Activated naive CD4-positive, alpha-beta T cell treated with anti-CD3 and anti-CD28 coated beads, Interleukin-2, amount 50 U/mL, for 24 hours (primary cell): ENCODE measurements around the gene STXBP6.

Source experiments
- H3K27ac Mint-ChIP-seq: one replicate; pipeline ENCODE4 v1.8.0; 2021; ENCODE audit warnings: mild to moderate bottlenecking, mixed read lengths
- H3K27me3 Mint-ChIP-seq: one replicate; pipeline ENCODE4 v1.8.0; 2021; ENCODE audit warnings: mixed read lengths
- H3K36me3 Mint-ChIP-seq: one replicate; pipeline ENCODE4 v1.8.0; 2021; ENCODE audit warnings: mixed read lengths
- H3K4me1 Mint-ChIP-seq: one replicate; pipeline ENCODE4 v1.8.0; 2021; ENCODE audit warnings: mixed read lengths
- H3K4me3 Mint-ChIP-seq: one replicate; pipeline ENCODE4 v1.8.0; 2021; ENCODE audit warnings: mild to moderate bottlenecking, mixed read lengths
- H3K9me3 Mint-ChIP-seq: one replicate; pipeline ENCODE4 v1.8.0; 2021; ENCODE audit warnings: mixed read lengths

The STXBP6 gene

DNA sequence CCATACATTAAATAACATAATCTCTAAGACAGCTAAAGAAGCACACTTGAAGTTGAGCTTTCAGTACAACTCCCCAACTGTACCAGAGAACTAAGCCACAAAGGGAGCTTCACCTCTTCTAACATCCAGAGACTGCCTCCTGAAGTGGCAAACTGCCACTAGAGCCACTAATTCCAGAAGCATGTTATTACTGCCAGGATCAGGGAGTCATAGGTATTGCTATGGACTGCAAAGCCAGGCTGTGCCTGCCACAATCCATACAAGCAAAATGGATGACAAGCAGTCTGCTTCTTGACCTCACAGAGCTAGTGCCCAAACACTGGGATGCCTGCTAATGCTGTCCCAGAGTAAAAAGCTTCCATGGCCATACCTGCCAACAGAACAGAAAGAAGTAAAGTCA, 160.1 kb downstream of the STXBP6 start:
- Mint-ChIP-seq H3K36me3 (no peaks in the 10 kb centered on the region), H3K27ac (no peak overlapping the region), H3K9me3 (no peaks in the 10 kb centered on the region), H3K4me1 (no peaks in the 10 kb centered on the region), H3K27me3 (peaks cover 13% of the 10 kb centered on the region), H3K4me3 (no peak overlapping the region)

- no peak overlapping the region for H3K27ac Mint-ChIP-seq
- H3K4me3 Mint-ChIP-seq, result no peak overlapping the region
- H3K9me3 Mint-ChIP-seq, result no peaks in the 10 kb centered on the region
- H3K4me1 Mint-ChIP-seq, result no peaks in the 10 kb centered on the region
- no peaks in the 10 kb centered on the region for H3K36me3 Mint-ChIP-seq
- peaks cover 12% of the 10 kb centered on the region for H3K27me3 Mint-ChIP-seq
Observed at GRCh38 chr14:24888532-24888931, 161.4 kb downstream of the STXBP6 start.

GRCh38 chr14:24887623-24888304, 162.2 kb downstream of the STXBP6 start:
- Mint-ChIP-seq H3K9me3 (no peaks in the 10 kb centered on the region), H3K27ac (peak overlapping the region; percentile 20), H3K4me1 (no peaks in the 10 kb centered on the region), H3K36me3 (no peaks in the 10 kb centered on the region), H3K27me3 (peaks cover 12% of the 10 kb centered on the region), H3K4me3 (no peak overlapping the region)

- no peaks in the 10 kb centered on the region for H3K36me3 Mint-ChIP-seq
- peaks cover 19% of the 10 kb centered on the region for H3K27me3 Mint-ChIP-seq
- H3K4me1 Mint-ChIP-seq, result no peaks in the 10 kb centered on the region
- H3K9me3 Mint-ChIP-seq, result no peaks in the 10 kb centered on the region
- no peak overlapping the region for H3K4me3 Mint-ChIP-seq
- no peak overlapping the region for H3K27ac Mint-ChIP-seq
Observed at GRCh38 chr14:24885410-24885913, 164.5 kb downstream of the STXBP6 start.

GRCh38 chr14:24883576-24883975, 166.4 kb downstream of the STXBP6 start:
- Mint-ChIP-seq H3K27me3 (peaks cover 21% of the 10 kb centered on the region), H3K9me3 (no peaks in the 10 kb centered on the region), H3K36me3 (no peaks in the 10 kb centered on the region), H3K4me3 (no peak overlapping the region), H3K4me1 (no peaks in the 10 kb centered on the region), H3K27ac (no peak overlapping the region)

DNA sequence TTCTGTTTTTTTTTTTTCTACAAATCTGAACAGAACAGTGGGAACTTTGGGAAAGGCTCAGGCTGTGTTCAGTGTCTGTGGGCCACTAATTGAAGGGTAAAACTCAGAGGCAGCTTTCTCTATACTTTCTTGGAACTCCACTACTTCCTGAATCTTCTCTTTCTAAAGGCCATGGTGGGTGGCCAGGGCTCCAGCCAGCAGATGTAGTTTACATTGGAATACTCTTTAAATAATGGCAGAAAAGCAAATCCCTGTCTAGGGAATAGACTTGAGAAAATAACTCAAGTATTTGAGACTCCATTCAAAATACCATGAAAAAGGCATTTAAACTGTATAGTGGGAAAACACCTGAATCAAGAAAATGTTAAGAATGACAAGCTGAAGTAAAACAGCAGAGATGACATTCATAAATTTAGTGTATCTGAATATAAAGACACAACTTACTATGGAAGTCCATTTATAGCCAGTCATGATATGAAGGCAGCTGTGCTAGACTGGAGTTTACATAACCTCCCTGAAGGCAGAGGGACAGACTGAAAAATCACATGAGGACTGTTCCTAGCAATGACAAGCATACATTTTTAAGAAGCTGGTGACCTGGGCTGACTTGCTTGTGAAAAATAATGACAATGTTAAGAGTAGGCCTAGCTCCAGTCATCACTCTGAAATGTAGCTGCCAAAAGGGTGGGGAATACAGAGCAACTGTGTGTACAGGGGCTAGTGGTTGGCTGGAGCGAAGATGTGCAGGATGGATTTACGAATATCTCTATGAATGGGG, 168.6 kb downstream of the STXBP6 start:
- Mint-ChIP-seq H3K4me3 (no peak overlapping the region), H3K9me3 (no peaks in the 10 kb centered on the region), H3K27ac (no peak overlapping the region), H3K4me1 (no peaks in the 10 kb centered on the region), H3K36me3 (no peaks in the 10 kb centered on the region), H3K27me3 (peaks cover 12% of the 10 kb centered on the region)

DNA sequence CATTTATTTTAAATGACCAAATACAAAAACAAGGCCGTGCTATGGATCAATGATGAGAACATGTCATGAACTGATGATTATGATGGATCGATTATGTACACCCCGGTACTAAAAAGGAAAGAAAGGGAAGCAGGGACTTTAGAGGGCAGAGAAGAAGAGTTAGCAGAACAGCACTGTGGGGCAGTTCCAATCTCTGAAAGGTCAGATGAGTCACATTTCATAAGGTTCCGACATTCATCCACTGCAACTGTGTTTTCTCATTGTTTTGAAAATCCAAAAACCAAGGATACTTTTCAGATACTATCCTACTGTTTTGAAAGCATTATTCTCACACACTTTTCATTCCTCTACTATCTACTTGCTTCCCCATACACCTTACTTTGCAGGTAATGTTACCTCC, 169.3 kb downstream of the STXBP6 start:
- Mint-ChIP-seq H3K4me1 (no peaks in the 10 kb centered on the region), H3K27me3 (peaks cover 12% of the 10 kb centered on the region), H3K27ac (no peak overlapping the region), H3K4me3 (no peak overlapping the region), H3K36me3 (no peaks in the 10 kb centered on the region), H3K9me3 (no peaks in the 10 kb centered on the region)

- Mint-ChIP-seq H3K36me3 (no peaks in the 10 kb centered on the region), H3K27ac (no peak overlapping the region), H3K27me3 (peaks cover 12% of the 10 kb centered on the region), H3K4me3 (no peak overlapping the region), H3K9me3 (no peaks in the 10 kb centered on the region), H3K4me1 (no peaks in the 10 kb centered on the region)
Observed at GRCh38 chr14:24879661-24880386, 170.1 kb downstream of the STXBP6 start.

- no peaks in the 10 kb centered on the region for H3K9me3 Mint-ChIP-seq
- H3K4me3 Mint-ChIP-seq, result no peak overlapping the region
- H3K36me3 Mint-ChIP-seq, result no peaks in the 10 kb centered on the region
- no peaks in the 10 kb centered on the region for H3K4me1 Mint-ChIP-seq
- no peak overlapping the region for H3K27ac Mint-ChIP-seq
- peaks cover 8% of the 10 kb centered on the region for H3K27me3 Mint-ChIP-seq
Observed at GRCh38 chr14:24876996-24877395, 173.0 kb downstream of the STXBP6 start.

- H3K36me3 Mint-ChIP-seq, result no peaks in the 10 kb centered on the region
- H3K27me3 Mint-ChIP-seq, result peaks cover 8% of the 10 kb centered on the region
- no peaks in the 10 kb centered on the region for H3K9me3 Mint-ChIP-seq
- H3K4me3 Mint-ChIP-seq, result no peak overlapping the region
- no peaks in the 10 kb centered on the region for H3K4me1 Mint-ChIP-seq
- H3K27ac Mint-ChIP-seq, result no peak overlapping the region
Observed at GRCh38 chr14:24875991-24876878, 173.7 kb downstream of the STXBP6 start.

- peaks cover 8% of the 10 kb centered on the region for H3K27me3 Mint-ChIP-seq
- no peak overlapping the region for H3K4me3 Mint-ChIP-seq
- H3K4me1 Mint-ChIP-seq, result no peaks in the 10 kb centered on the region
- no peak overlapping the region for H3K27ac Mint-ChIP-seq
- no peaks in the 10 kb centered on the region for H3K36me3 Mint-ChIP-seq
- no peaks in the 10 kb centered on the region for H3K9me3 Mint-ChIP-seq
Observed at GRCh38 chr14:24875203-24875838, 174.6 kb downstream of the STXBP6 start.

GRCh38 chr14:24874514-24875202, 175.3 kb downstream of the STXBP6 start:
- no peak overlapping the region for H3K4me3 Mint-ChIP-seq
- no peaks in the 10 kb centered on the region for H3K9me3 Mint-ChIP-seq
- H3K27ac Mint-ChIP-seq, result no peak overlapping the region
- H3K36me3 Mint-ChIP-seq, result no peaks in the 10 kb centered on the region
- peaks cover 5% of the 10 kb centered on the region for H3K27me3 Mint-ChIP-seq
- no peaks in the 10 kb centered on the region for H3K4me1 Mint-ChIP-seq

- Mint-ChIP-seq H3K4me3 (no peak overlapping the region), H3K4me1 (no peaks in the 10 kb centered on the region), H3K36me3 (no peaks in the 10 kb centered on the region), H3K27ac (no peak overlapping the region), H3K27me3 (peaks cover 5% of the 10 kb centered on the region), H3K9me3 (no peaks in the 10 kb centered on the region)
Observed at GRCh38 chr14:24873551-24873950, 176.4 kb downstream of the STXBP6 start.

GRCh38 chr14:24870949-24871701, 178.8 kb downstream of the STXBP6 start:
- Mint-ChIP-seq H3K4me1 (no peaks in the 10 kb centered on the region), H3K27me3 (peaks cover 6% of the 10 kb centered on the region), H3K27ac (no peak overlapping the region), H3K4me3 (no peak overlapping the region), H3K36me3 (no peaks in the 10 kb centered on the region), H3K9me3 (no peaks in the 10 kb centered on the region)
